ENCODE data around the gene CDH23.
A peak's percentile ranks its signal among the peaks of the same experiment; 100 is the strongest.

The CDH23 gene

GRCh38 chr10:71622154-71622526 lies 225.4 kb downstream of the CDH23 start:
- no peak for TF ChIP-seq CTCF (IDR thresholded peaks at IDR 0.05; ENCODE audit: insufficient read depth, low read depth, low read length, missing control alignments)
- H3K4me3 ChIP-seq (ENCODE audit: low read length) = no peak overlapping the region

GRCh38 chr10:71622616-71623015 lies 225.9 kb downstream of the CDH23 start:
- TF ChIP-seq CTCF (IDR thresholded peaks at IDR 0.05; ENCODE audit: insufficient read depth, low read depth, low read length, missing control alignments) = no peak
- DNase-seq (ENCODE audit: low read depth) = no peak
- H3K4me3 ChIP-seq (ENCODE audit: low read length) = no peak overlapping the region

More at GRCh38 chr10:71622154-71622526, 225.4 kb downstream of the CDH23 start:
- DNase-seq (ENCODE audit: low read depth) = peak; percentile 36

GRCh38 chr10:71623098-71623985 lies 226.6 kb downstream of the CDH23 start:
- peak; percentile 22 for DNase-seq (ENCODE audit: low read depth)
- no peak overlapping the region for H3K4me3 ChIP-seq (ENCODE audit: low read length)
- peak; percentile 16 for TF ChIP-seq CTCF (IDR thresholded peaks at IDR 0.05; ENCODE audit: insufficient read depth, low read depth, low read length, missing control alignments)

- DNase-seq (ENCODE audit: low read depth) = no peak
- H3K4me3 ChIP-seq (ENCODE audit: low read length) = no peak overlapping the region
- TF ChIP-seq CTCF (IDR thresholded peaks at IDR 0.05; ENCODE audit: insufficient read depth, low read depth, low read length, missing control alignments) = no peak
These were observed 227.2 kb downstream of the CDH23 start for GRCh38 chr10:71623986-71624291.

GRCh38 chr10:71625445-71626175 lies 228.9 kb downstream of the CDH23 start:
- DNase-seq (ENCODE audit: low read depth) = no peak
- no peak overlapping the region for H3K4me3 ChIP-seq (ENCODE audit: low read length)
- no peak for TF ChIP-seq CTCF (IDR thresholded peaks at IDR 0.05; ENCODE audit: insufficient read depth, low read depth, low read length, missing control alignments)

- no peak for DNase-seq (ENCODE audit: low read depth)
- no peak for TF ChIP-seq CTCF (IDR thresholded peaks at IDR 0.05; ENCODE audit: insufficient read depth, low read depth, low read length, missing control alignments)
- no peak overlapping the region for H3K4me3 ChIP-seq (ENCODE audit: low read length)
These were observed 230.7 kb downstream of the CDH23 start for GRCh38 chr10:71627230-71627939.

Data from epithelial cell of esophagus (primary cell).